Caco-2 (cell line): ENCODE data around the gene AMPD3. TPM values are rescaled to one million over a fixed set of nuclear protein-coding genes. Genes with fewer than 3 reads are reported as not detected.

ENCODE experiments used
- BruUV-seq: library from RNA; stranded (reverse); fragments of 400-500 nt; replicated peaks from 2 replicates; lab custom pipeline; 2021; lab: Mats Ljungman, UMichigan
- CTCF ChIA-PET: fragments of 300-600 bp; sonication (Branson Sonifier 250); formaldehyde crosslinking; loops from one replicate; lab custom pipeline; 2022; ENCODE audit warnings: antibody characterized with exemption; lab: Charles Lee
- POLR2A ChIA-PET: fragments of 300-600 bp; sonication (Branson Sonifier 250); formaldehyde crosslinking; loops from one replicate; lab custom pipeline; 2022; ENCODE audit warnings: antibody characterized with exemption; lab: Charles Lee
- DNase-seq, 2 experiments: peaks; one replicate each; pipeline versions ENCODE4 v3.0.0 to v3.0.0-alpha.2; 2020 to 2022
- H3K27me3 ChIP-seq: replicated peaks from 2 replicates; pipeline ENCODE4 v1.6.0; 2011; ENCODE audit warnings: low read length; ENCODE audit not compliant: control insufficient read depth, insufficient read depth
- H3K36me3 ChIP-seq: 2 replicates; pipeline ENCODE4 v1.5.1; 2011; ENCODE audit warnings: low read length; ENCODE audit not compliant: control insufficient read depth, insufficient read depth
- H3K4me1 ChIP-seq: fragments of 250-450 bp; sonication (Bioruptor Pico); 2 replicates; pipeline ENCODE4 v1.5.1; 2020; ENCODE audit warnings: mild to moderate bottlenecking
- H3K4me3 ChIP-seq: 2 replicates; pipeline ENCODE4 v1.5.1; 2011; ENCODE audit warnings: low read depth, mild to moderate bottlenecking, control low read depth, low read length
- H3K9me3 ChIP-seq: fragments of 250-450 bp; sonication (Bioruptor Pico); 2 replicates; pipeline ENCODE4 v1.5.1; 2020; ENCODE audit warnings: mild to moderate bottlenecking, moderate library complexity
- H3K27ac Mint-ChIP-seq: one replicate; pipeline ENCODE4 v1.8.0; 2022; ENCODE audit warnings: mixed read lengths; ENCODE audit not compliant: unreplicated experiment
- H3K27me3 Mint-ChIP-seq: one replicate; pipeline ENCODE4 v1.8.0; 2022; ENCODE audit warnings: mixed read lengths; ENCODE audit not compliant: insufficient read depth, unreplicated experiment
- H3K36me3 Mint-ChIP-seq: one replicate; pipeline ENCODE4 v1.8.0; 2022; ENCODE audit warnings: mild to moderate bottlenecking, mixed read lengths; ENCODE audit not compliant: insufficient read depth, unreplicated experiment
- H3K4me1 Mint-ChIP-seq: one replicate; pipeline ENCODE4 v1.8.0; 2022; ENCODE audit warnings: low read depth, mixed read lengths; ENCODE audit not compliant: unreplicated experiment
- H3K4me3 Mint-ChIP-seq: one replicate; pipeline ENCODE4 v1.8.0; 2022; ENCODE audit warnings: mild to moderate bottlenecking, moderate library complexity, mixed read lengths; ENCODE audit not compliant: unreplicated experiment
- H3K9me3 Mint-ChIP-seq: one replicate; pipeline ENCODE4 v1.8.0; 2022; ENCODE audit warnings: mixed read lengths; ENCODE audit not compliant: unreplicated experiment
- CTCF ChIP-seq, 2 experiments: fragments of 200-600 bp in 1 of 2; IDR thresholded peaks; 1 replicate in 1 of 2; 2 replicates in 1 of 2; pipeline versions ENCODE4 v1.5.1 to v1.8.0; 2011 to 2022; ENCODE audit warnings: antibody characterized with exemption in 1 of 2, control low read depth in 1 of 2, inconsistent platforms in 1 of 2, low read depth in 1 of 2, low read length in 1 of 2, mild to moderate bottlenecking in 1 of 2, moderate library complexity in 1 of 2; ENCODE audit not compliant: insufficient read depth in 1 of 2, severe bottlenecking in 1 of 2, unreplicated experiment in 1 of 2
- intact Hi-C: fragments of 100-400 bp; cut with micrococcal nuclease; formaldehyde crosslinking; loops from one replicate; pipeline ENCODE4 v1.10.0; 2022; ENCODE audit not compliant: unreplicated experiment
- total RNA-seq: library from RNA; stranded (reverse); gene quantifications from 2 replicates; pipeline ENCODE4 v1.2.3, GENCODE V29; 2022

Gene AMPD3
- total RNA-seq, 1 experiment from 2014 or later, result 13.4 TPM

GRCh38 chr11:10476927-10477689, 22.0 kb downstream of the AMPD3 start:
- BruUV-seq, result no TSS peak
- Mint-ChIP-seq H3K4me1 (no peaks in the 10 kb centered on the region), H3K9me3 (no peaks in the 10 kb centered on the region), H3K36me3 (peaks cover 4% of the 10 kb centered on the region), H3K4me3 (no peak overlapping the region), H3K27ac (no peak overlapping the region), H3K27me3 (no peaks in the 10 kb centered on the region)
- intact Hi-C loops, result no loop called here
- H3K27me3 ChIP-seq, result no peaks in the 10 kb centered on the region
- no peak overlapping the region for H3K4me3 ChIP-seq
- no peaks in the 10 kb centered on the region for H3K36me3 ChIP-seq
- no peaks in the 10 kb centered on the region for H3K9me3 ChIP-seq
- POLR2A ChIA-PET, result no interaction called here
- TF ChIP-seq CTCF (IDR thresholded peaks at IDR 0.05; ENCODE audit: insufficient read depth in 1 of 2, low read depth in 1 of 2, low read length in 1 of 2, severe bottlenecking in 1 of 2, unreplicated experiment in 1 of 2), result no peak
- CTCF ChIA-PET, result no interaction called here
- H3K4me1 ChIP-seq, result no peaks in the 10 kb centered on the region
- no peak for DNase-seq

GRCh38 chr11:10477690-10478046, 22.6 kb downstream of the AMPD3 start:
- no peaks in the 10 kb centered on the region for H3K4me1 Mint-ChIP-seq
- DNase-seq, result no peak
- no peaks in the 10 kb centered on the region for H3K4me1 ChIP-seq
- no TSS peak for BruUV-seq
- ChIA-PET CTCF (no interaction called here), POLR2A (no interaction called here)
- no peak overlapping the region for H3K27ac Mint-ChIP-seq
- no peaks in the 10 kb centered on the region for H3K36me3 ChIP-seq
- no peak for TF ChIP-seq CTCF (IDR thresholded peaks at IDR 0.05; ENCODE audit: insufficient read depth in 1 of 2, low read depth in 1 of 2, low read length in 1 of 2, severe bottlenecking in 1 of 2, unreplicated experiment in 1 of 2)
- H3K4me3 Mint-ChIP-seq, result no peak overlapping the region
- intact Hi-C loops, result no loop called here
- H3K27me3 Mint-ChIP-seq, result no peaks in the 10 kb centered on the region
- H3K9me3 ChIP-seq, result no peaks in the 10 kb centered on the region
- H3K9me3 Mint-ChIP-seq, result no peaks in the 10 kb centered on the region
- H3K27me3 ChIP-seq, result no peaks in the 10 kb centered on the region
- H3K4me3 ChIP-seq, result no peak overlapping the region
- peaks cover 4% of the 10 kb centered on the region for H3K36me3 Mint-ChIP-seq

- POLR2A ChIA-PET, result no interaction called here
Measured at GRCh38 chr11:10478066-10478465, 23.0 kb downstream of the AMPD3 start.

More at GRCh38 chr11:10478066-10478465, 23.0 kb downstream of the AMPD3 start:
- H3K27me3 Mint-ChIP-seq, result no peaks in the 10 kb centered on the region
- Histone ChIP-seq H3K4me3 (no peak overlapping the region), H3K9me3 (no peaks in the 10 kb centered on the region), H3K4me1 (no peaks in the 10 kb centered on the region), H3K36me3 (no peaks in the 10 kb centered on the region), H3K27me3 (no peaks in the 10 kb centered on the region)
- no peak overlapping the region for H3K27ac Mint-ChIP-seq
- CTCF ChIA-PET, result no interaction called here
- no peak for DNase-seq
- no peaks in the 10 kb centered on the region for H3K9me3 Mint-ChIP-seq
- no peak for TF ChIP-seq CTCF (IDR thresholded peaks at IDR 0.05; ENCODE audit: insufficient read depth in 1 of 2, low read depth in 1 of 2, low read length in 1 of 2, severe bottlenecking in 1 of 2, unreplicated experiment in 1 of 2)
- intact Hi-C loops, result no loop called here
- no peak overlapping the region for H3K4me3 Mint-ChIP-seq
- no peaks in the 10 kb centered on the region for H3K4me1 Mint-ChIP-seq
- no TSS peak for BruUV-seq
- H3K36me3 Mint-ChIP-seq, result peaks cover 4% of the 10 kb centered on the region
